RWPE1 (cell line): ENCODE results near the gene CALCOCO1.
"Not testable (repeated sequence)": the region's sequence is repeated elsewhere in the genome, so short reads cannot be mapped to it uniquely, and the experiment has no call there.

ENCODE experiments used
- CTCF ChIA-PET: fragments of 350-600 bp; sonication (Branson Sonifier 250); formaldehyde crosslinking; extraction: SDS; loops from one replicate; lab custom pipeline; 2021; lab: Yijun Ruan, JAX
- POLR2A ChIA-PET: fragments of 400-600 bp; formaldehyde crosslinking; extraction: SDS; loops from one replicate; lab custom pipeline; 2020; ENCODE audit warnings: antibody characterized with exemption; ENCODE audit not compliant: low non-redundant PET; lab: Yijun Ruan, JAX
- DNase-seq: peaks from one replicate; pipeline ENCODE4 v3.0.0; 2012; ENCODE audit warnings: low spot score
- H3K27ac ChIP-seq: fragments of 450-650 bp; 2 replicates; pipeline ENCODE4 v1.5.1; 2017
- TF ChIP-seq, protein P1 (sequence below): fragments of 450-650 bp; conservative IDR thresholded peaks from 2 replicates; pipeline ENCODE4 v1.5.1; 2017; ENCODE audit warnings: low read depth, mild to moderate bottlenecking

The CALCOCO1 gene

GRCh38 chr12:53766881-53767280 is 39.6 kb upstream of the CALCOCO1 start:
- POLR2A ChIA-PET = no interaction called here
- H3K27ac ChIP-seq = no peak overlapping the region
- TF ChIP-seq, protein P1, sequence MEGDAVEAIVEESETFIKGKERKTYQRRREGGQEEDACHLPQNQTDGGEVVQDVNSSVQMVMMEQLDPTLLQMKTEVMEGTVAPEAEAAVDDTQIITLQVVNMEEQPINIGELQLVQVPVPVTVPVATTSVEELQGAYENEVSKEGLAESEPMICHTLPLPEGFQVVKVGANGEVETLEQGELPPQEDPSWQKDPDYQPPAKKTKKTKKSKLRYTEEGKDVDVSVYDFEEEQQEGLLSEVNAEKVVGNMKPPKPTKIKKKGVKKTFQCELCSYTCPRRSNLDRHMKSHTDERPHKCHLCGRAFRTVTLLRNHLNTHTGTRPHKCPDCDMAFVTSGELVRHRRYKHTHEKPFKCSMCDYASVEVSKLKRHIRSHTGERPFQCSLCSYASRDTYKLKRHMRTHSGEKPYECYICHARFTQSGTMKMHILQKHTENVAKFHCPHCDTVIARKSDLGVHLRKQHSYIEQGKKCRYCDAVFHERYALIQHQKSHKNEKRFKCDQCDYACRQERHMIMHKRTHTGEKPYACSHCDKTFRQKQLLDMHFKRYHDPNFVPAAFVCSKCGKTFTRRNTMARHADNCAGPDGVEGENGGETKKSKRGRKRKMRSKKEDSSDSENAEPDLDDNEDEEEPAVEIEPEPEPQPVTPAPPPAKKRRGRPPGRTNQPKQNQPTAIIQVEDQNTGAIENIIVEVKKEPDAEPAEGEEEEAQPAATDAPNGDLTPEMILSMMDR = no peak
- DNase-seq = no peak
- CTCF ChIA-PET = interaction anchor here (2.2 kb wide), 1 partner anchor 20 kb away, joined by 6 read pairs; no protein-coding TSS in a partner anchor

- TF ChIP-seq, protein P1 = no peak
- CTCF ChIA-PET = interaction anchor here (0.6 to 2.2 kb wide), 2 partner anchors 9 to 19 kb away, joined by 4 to 6 read pairs; no protein-coding TSS in a partner anchor
- POLR2A ChIA-PET = no interaction called here
- no peak for DNase-seq
- H3K27ac ChIP-seq = no peak overlapping the region
Observed at GRCh38 chr12:53765891-53766290, 38.6 kb upstream of the CALCOCO1 start.

GRCh38 chr12:53764615-53765014 is 37.4 kb upstream of the CALCOCO1 start:
- TF ChIP-seq, protein P1 = no peak
- no peak overlapping the region for H3K27ac ChIP-seq
- DNase-seq = no peak
- ChIA-PET CTCF (interaction anchor here (0.5 to 0.9 kb wide), 2 partner anchors 22 to 437 kb away, joined by 3 to 5 read pairs; no protein-coding TSS in a partner anchor), POLR2A (no interaction called here)

DNA sequence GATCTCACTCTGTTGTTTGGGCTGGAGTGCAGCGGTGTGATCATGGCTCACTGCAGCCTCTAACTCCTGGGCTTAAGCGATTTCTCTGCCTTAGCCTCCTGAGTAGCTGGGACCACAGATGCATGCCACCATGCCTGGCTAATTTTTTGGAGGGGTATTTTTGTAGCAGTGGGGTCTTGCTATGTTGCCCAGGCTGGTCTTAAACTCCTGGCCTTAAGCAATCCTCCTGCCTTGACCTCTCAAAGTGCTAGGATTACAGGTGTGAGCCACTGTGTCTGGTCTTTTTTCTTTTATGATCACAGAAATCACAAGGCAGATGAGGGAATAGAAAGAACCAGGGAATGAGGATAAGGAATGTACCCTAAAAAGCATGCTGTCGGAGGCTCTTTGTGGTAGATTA is 35.5 kb upstream of the CALCOCO1 start:
- H3K27ac ChIP-seq, POLR2A ChIA-PET, DNase-seq, CTCF ChIA-PET: not testable (repeated sequence)

DNA sequence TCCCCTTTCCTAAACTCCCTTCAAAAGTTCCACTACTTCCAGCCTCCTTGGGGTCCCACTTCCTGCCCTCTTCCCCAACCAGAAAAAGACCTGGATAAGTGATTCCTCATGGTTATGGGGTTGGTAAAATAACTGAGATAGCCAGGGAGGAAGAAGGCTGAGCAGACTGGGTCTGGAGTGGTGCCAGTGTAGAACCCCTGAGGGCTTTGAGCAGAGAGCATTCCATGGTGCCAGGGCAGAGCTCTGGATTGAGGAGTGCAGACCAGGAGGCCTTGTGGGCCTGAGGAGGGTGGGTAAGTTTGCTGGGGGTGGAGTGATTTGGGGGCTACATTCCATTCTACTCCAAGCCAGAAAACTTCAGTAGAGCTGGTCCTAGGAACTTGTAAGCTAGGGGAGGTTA is 34.1 kb upstream of the CALCOCO1 start:
- ChIA-PET CTCF (interaction anchor here (0.8 to 1.3 kb wide), 2 partner anchors 14 to 15 kb away, joined by 3 to 5 read pairs; no protein-coding TSS in a partner anchor), POLR2A (no interaction called here)
- DNase-seq = no peak
- H3K27ac ChIP-seq = no peak overlapping the region
- TF ChIP-seq, protein P1 = no peak

DNA sequence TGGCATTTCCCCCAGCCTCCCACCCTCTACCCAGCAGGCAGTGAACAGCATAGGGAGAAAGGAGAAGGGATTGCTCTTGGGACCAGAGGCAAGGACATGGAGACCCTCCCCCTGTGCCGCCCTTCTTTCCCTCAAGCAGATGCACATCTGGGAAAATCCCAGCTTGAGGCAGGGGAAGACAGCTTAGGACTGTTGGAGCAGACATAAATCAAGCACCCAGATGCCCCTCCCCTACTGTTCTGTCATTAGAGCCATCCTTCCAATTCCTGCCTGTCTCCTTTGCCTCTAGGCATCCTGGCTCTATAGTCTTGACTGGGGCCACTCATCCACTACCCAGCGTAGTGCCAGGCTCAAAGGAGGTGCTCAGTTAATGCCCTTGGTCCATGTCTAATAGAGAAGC is 32.0 kb upstream of the CALCOCO1 start:
- DNase-seq = no peak
- POLR2A ChIA-PET = no interaction called here
- CTCF ChIA-PET = no interaction called here

GRCh38 chr12:53758730-53759103 is 31.5 kb upstream of the CALCOCO1 start:
- DNase-seq = no peak
- no peak overlapping the region for H3K27ac ChIP-seq
- POLR2A ChIA-PET = no interaction called here
- CTCF ChIA-PET = no interaction called here
- TF ChIP-seq, protein P1 = no peak

More for the DNA sequence above, 32.0 kb upstream of the CALCOCO1 start:
- TF ChIP-seq, protein P1 = no peak
- H3K27ac ChIP-seq = no peak overlapping the region
